Aorta (tissue), 5 donors: ENCODE data around the gene SLA2. TPM values are rescaled to one million over a fixed set of nuclear protein-coding genes. Genes with fewer than 3 reads are reported as not detected.
A peak's percentile ranks its signal among the peaks of the same experiment; 100 is the strongest.
"Not testable (repeated sequence)": the region's sequence is repeated elsewhere in the genome, so short reads cannot be mapped to it uniquely, and the experiment has no call there.

Experiments
- ATAC-seq: fragments of 200-7000 bp; cut with Tn5 transposase; one replicate; pipeline ENCODE4 v1.9.1; 2022; ENCODE audit warnings: moderate library complexity; ENCODE audit not compliant: low FRiP score
- DNase-seq, 2 donors: peaks; one replicate each; pipeline ENCODE4 v3.0.0-alpha.2; 2020
- H3K27ac ChIP-seq, 2 donors: one replicate each; pipeline ENCODE4 v1.5.1; 2013; ENCODE audit warnings: low read length in 2 of 2, mild to moderate bottlenecking in 2 of 2, moderate library complexity in 2 of 2, control low read depth in 1 of 2, inconsistent platforms in 1 of 2, low read depth in 1 of 2
- H3K27me3 ChIP-seq, 2 donors: one replicate each; pipeline ENCODE4 v1.6.1; 2013; ENCODE audit warnings: control low read depth in 1 of 2, low read length in 1 of 2, mild to moderate bottlenecking in 1 of 2, moderate library complexity in 1 of 2; ENCODE audit not compliant: insufficient read depth in 2 of 2, control insufficient read depth in 1 of 2
- H3K36me3 ChIP-seq, 2 donors: one replicate each; pipeline ENCODE4 v1.6.1; 2013; ENCODE audit warnings: control low read depth in 1 of 2, low read length in 1 of 2, mild to moderate bottlenecking in 1 of 2; ENCODE audit not compliant: insufficient read depth in 2 of 2, control insufficient read depth in 1 of 2
- H3K4me1 ChIP-seq, 2 donors: one replicate each; pipeline ENCODE4 v1.6.1; 2013; ENCODE audit warnings: low read length in 2 of 2, control low read depth in 1 of 2, mild to moderate bottlenecking in 1 of 2, moderate library complexity in 1 of 2; ENCODE audit not compliant: insufficient read depth in 2 of 2, control insufficient read depth in 1 of 2
- H3K4me3 ChIP-seq, 2 donors: one replicate each; pipeline ENCODE4 v1.5.1; 2013; ENCODE audit warnings: low read length in 2 of 2, control low read depth in 1 of 2, mild to moderate bottlenecking in 1 of 2
- H3K9me3 ChIP-seq: one replicate; pipeline ENCODE4 v1.6.1; 2013; ENCODE audit warnings: mild to moderate bottlenecking, low read length; ENCODE audit not compliant: control insufficient read depth
- WGBS, 2 donors: extraction: QIAGEN DNeasy Blood & Tissue Kit; methylation state at CpG; one replicate each; pipeline ENCODE4 v1.1.7; 2013; 5-methylcytosine and 5-hydroxymethylcytosine counted together
- intact Hi-C, 2 donors: fragments of 100-400 bp; cut with DNase I; formaldehyde crosslinking; loops; one replicate each; pipeline versions ENCODE4 v1.14.2 to v1.15.0; 2022
- long read RNA-seq, 2 donors: library from polyadenylated mRNA; unstranded; transcript quantifications; one replicate each; pipeline ENCODE4 v2.0.0, GENCODE V29; 2020 to 2021
- polyA plus RNA-seq, 2 donors: library from polyadenylated mRNA; stranded (reverse); fragments of 200-250 nt; gene quantifications; one replicate each; pipeline ENCODE4 v1.2.3, GENCODE V29; 2013
- total RNA-seq, 2 donors: library from RNA; stranded (reverse); fragmentation: NEBNext Ultra II Directional; extraction: Animal tissue kit (Norgen Biotek cat#: 25700); gene quantifications; one replicate each; pipeline ENCODE4 v1.2.1, GENCODE V29; 2021
- donor health status: healthy with polysubstance abuse.
- donor health status: Bipolar disorder and iron deficiency.
- donor health status: DM: no; HTN: no; CAD: no.
- donor health status: DM: no; HTN: no; CAD: no.
- donor health status: DM: yes; HTN: yes; CAD: no.

SLA2 gene, protein sequence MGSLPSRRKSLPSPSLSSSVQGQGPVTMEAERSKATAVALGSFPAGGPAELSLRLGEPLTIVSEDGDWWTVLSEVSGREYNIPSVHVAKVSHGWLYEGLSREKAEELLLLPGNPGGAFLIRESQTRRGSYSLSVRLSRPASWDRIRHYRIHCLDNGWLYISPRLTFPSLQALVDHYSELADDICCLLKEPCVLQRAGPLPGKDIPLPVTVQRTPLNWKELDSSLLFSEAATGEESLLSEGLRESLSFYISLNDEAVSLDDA
- total RNA-seq (1 to 10 TPM in 1 of 2 donors, under 1 TPM in 1; 0.99 to 1.0 TPM), polyA plus RNA-seq (under 1 TPM in 1 of 2 donors, not detected in 1; 0.13 TPM)
- long read RNA-seq, donor 1, partial matches to known transcripts, result 1 of 4 reads
- long read RNA-seq, donor 1, other reads (novel, unspliced or antisense), result 3 of 4 reads
- long read RNA-seq, donor 2, partial matches to known transcripts, result 0 of 1 reads
- long read RNA-seq, donor 2, other reads (novel, unspliced or antisense), result 1 of 1 reads

- no peaks in the 10 kb centered on the region for H3K9me3 ChIP-seq
- H3K27ac ChIP-seq, result no peak within 1 kb of the TSS
- DNase-seq (peak; percentile 63 to 65), ATAC-seq (no peak)
- 43 to 49% methylated on average over 9 of the region's 9 CpGs for WGBS, 2 donors
- no peaks in the 10 kb centered on the region for H3K27me3 ChIP-seq
- H3K4me1 ChIP-seq, result no peaks in the 10 kb centered on the region
- H3K4me3 ChIP-seq, result no peak within 1 kb of the TSS
- intact Hi-C loops, result no loop called here
- no peaks in the 10 kb centered on the region for H3K36me3 ChIP-seq
These were observed at the start of gene SLA2 for GRCh38 chr20:36645998-36646397. TSS of gene SLA2 (minus strand) at chr20:36646196. CDS start at chr20:36641335, 4,861 bp downstream.

DNA sequence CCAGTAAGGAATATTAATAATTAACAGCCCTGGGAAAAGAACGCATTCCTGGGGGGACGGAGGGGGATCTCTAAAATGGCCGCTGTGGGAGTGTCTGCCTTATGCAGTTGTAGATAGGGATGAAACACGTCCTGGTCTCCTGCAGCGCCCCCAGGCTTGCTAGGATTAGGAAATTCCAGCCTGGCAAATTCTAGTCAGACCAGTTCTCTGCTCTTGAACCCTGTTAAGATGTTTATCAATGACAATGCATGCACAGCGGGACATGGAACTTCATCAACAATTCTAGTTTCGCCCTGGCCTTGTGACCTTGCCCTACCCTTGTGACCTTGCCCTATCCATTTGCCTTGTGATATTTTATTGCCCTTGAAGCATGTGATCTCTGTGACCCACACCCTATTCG, 49.5 kb upstream of the SLA2 start:
- DNase-seq, H3K4me3 ChIP-seq, H3K4me1 ChIP-seq, ATAC-seq, H3K27me3 ChIP-seq, intact Hi-C loops, H3K36me3 ChIP-seq, H3K27ac ChIP-seq, H3K9me3 ChIP-seq: not testable (repeated sequence)
- 86 to 96% methylated on average over 8 of the region's 8 CpGs for WGBS, 2 donors

DNA sequence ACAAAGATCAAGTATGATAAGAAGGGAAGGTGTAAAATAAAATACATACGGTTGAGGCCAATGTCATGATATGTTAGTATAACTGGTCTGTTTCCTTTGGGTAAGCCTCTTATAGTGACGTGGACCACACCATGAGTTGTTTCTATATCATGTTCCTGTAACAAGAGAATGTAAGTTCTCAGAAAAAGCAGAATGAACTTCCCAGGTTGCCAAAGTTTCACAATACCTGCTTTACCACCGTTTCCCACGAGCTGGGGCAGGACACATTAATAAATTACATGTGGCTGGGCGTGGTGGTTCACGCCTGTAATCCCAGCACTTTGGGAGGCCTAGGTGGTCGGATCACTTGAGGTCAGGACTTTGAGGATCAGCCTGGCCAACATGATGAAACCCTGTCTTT, 42.6 kb upstream of the SLA2 start:
- H3K9me3 ChIP-seq, result no peaks in the 10 kb centered on the region
- ATAC-seq (no peak), DNase-seq (no peak)
- intact Hi-C loops, result no loop called here
- no peak overlapping the region for H3K4me3 ChIP-seq
- WGBS, 2 donors, result 84 to 88% methylated on average over 7 of the region's 7 CpGs
- H3K4me1 ChIP-seq, result no peaks in the 10 kb centered on the region
- H3K27me3 ChIP-seq, result no peaks in the 10 kb centered on the region
- H3K27ac ChIP-seq, result no peak overlapping the region
- H3K36me3 ChIP-seq, result peaks cover 2 to 3% of the 10 kb centered on the region in 2 donors

- Histone ChIP-seq H3K36me3 (peaks cover 2 to 3% of the 10 kb centered on the region in 2 donors), H3K4me3 (no peak overlapping the region), H3K27me3 (no peaks in the 10 kb centered on the region), H3K27ac (no peak overlapping the region), H3K9me3 (no peaks in the 10 kb centered on the region), H3K4me1 (no peaks in the 10 kb centered on the region)
- whole genome bisulfite sequencing, 2 donors, result 77 to 83% methylated on average over 3 of the region's 3 CpGs
- ATAC-seq (no peak), DNase-seq (no peak)
- intact Hi-C loops, result no loop called here
These were observed 41.9 kb upstream of the SLA2 start for GRCh38 chr20:36687850-36688249.

GRCh38 chr20:36686944-36687343, 40.9 kb upstream of the SLA2 start:
- Histone ChIP-seq H3K4me1 (no peaks in the 10 kb centered on the region), H3K4me3 (no peak overlapping the region), H3K36me3 (peaks cover 3 to 4% of the 10 kb centered on the region in 2 donors), H3K27me3 (no peaks in the 10 kb centered on the region), H3K27ac (no peak overlapping the region), H3K9me3 (no peaks in the 10 kb centered on the region)
- 86 to 90% methylated on average over 4 of the region's 4 CpGs for WGBS, 2 donors
- intact Hi-C loops, result no loop called here
- ATAC-seq (no peak), DNase-seq (no peak)

GRCh38 chr20:36686504-36686903, 40.5 kb upstream of the SLA2 start:
- WGBS, 2 donors, result 81 to 90% methylated on average over 2 of the region's 2 CpGs
- no peak overlapping the region for H3K4me3 ChIP-seq
- DNase-seq, result no peak
- no peak for ATAC-seq
- no peaks in the 10 kb centered on the region for H3K4me1 ChIP-seq
- no peaks in the 10 kb centered on the region for H3K9me3 ChIP-seq
- H3K27me3 ChIP-seq, result no peaks in the 10 kb centered on the region
- intact Hi-C loops, result no loop called here
- peaks cover 3 to 4% of the 10 kb centered on the region in 2 donors for H3K36me3 ChIP-seq
- no peak overlapping the region for H3K27ac ChIP-seq

GRCh38 chr20:36684747-36685146, 38.8 kb upstream of the SLA2 start:
- Histone ChIP-seq H3K9me3 (no peaks in the 10 kb centered on the region), H3K36me3 (peaks cover 3 to 4% of the 10 kb centered on the region in 2 donors), H3K4me1 (no peaks in the 10 kb centered on the region), H3K27me3 (no peaks in the 10 kb centered on the region), H3K27ac (no peak overlapping the region), H3K4me3 (no peak overlapping the region)
- WGBS, 2 donors, result 94 to 97% methylated on average over 6 of the region's 6 CpGs
- intact Hi-C loops, result no loop called here
- ATAC-seq (no peak), DNase-seq (no peak)

DNA sequence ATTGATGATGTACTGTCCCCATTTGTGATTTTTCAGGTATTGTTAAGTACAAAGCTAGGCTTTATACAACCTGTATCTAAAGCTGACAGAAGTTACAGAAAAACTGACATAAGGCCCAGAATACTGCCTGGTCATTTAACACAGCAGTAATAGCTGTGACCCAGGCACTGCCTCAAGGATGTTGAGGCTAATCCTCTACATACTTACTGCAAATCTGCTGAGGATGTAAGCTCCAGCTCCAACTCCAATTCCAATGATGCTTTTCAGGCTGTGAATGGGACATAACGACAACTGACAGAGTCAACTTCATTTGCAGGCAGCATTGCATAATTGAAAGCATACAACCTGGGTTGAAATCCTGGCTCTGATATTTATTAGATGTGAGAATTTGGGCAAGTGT, 36.3 kb upstream of the SLA2 start:
- no peak for DNase-seq
- Histone ChIP-seq H3K36me3 (peaks cover 3 to 5% of the 10 kb centered on the region in 2 donors), H3K27me3 (no peaks in the 10 kb centered on the region), H3K4me3 (no peak overlapping the region), H3K9me3 (no peaks in the 10 kb centered on the region), H3K27ac (no peak overlapping the region), H3K4me1 (no peaks in the 10 kb centered on the region)
- intact Hi-C loops, result no loop called here
- ATAC-seq, result no peak
- 88 to 89% methylated on average over 1 of the region's 1 CpG for WGBS, 2 donors

GRCh38 chr20:36677422-36677771, 31.4 kb upstream of the SLA2 start:
- Histone ChIP-seq H3K27me3 (no peaks in the 10 kb centered on the region), H3K9me3 (no peaks in the 10 kb centered on the region), H3K4me1 (no peaks in the 10 kb centered on the region), H3K27ac (no peak overlapping the region), H3K36me3 (peaks cover 0 to 7% of the 10 kb centered on the region in 2 donors), H3K4me3 (no peak overlapping the region)
- 90 to 96% methylated on average over 8 of the region's 8 CpGs for WGBS, 2 donors
- intact Hi-C loops, result no loop called here
- no peak for DNase-seq
- no peak for ATAC-seq
